GM11168 (cell line): ENCODE measurements around the gene NFAM1.

Experiments used
- in situ Hi-C: fragments of 300-500 bp; cut with MboI; formaldehyde crosslinking; loops from one replicate; pipeline ENCODE4 v1.12.0; 2022; ENCODE audit warnings: low sequenced_read_pairs; ENCODE audit not compliant: unreplicated experiment

NFAM1 gene

DNA sequence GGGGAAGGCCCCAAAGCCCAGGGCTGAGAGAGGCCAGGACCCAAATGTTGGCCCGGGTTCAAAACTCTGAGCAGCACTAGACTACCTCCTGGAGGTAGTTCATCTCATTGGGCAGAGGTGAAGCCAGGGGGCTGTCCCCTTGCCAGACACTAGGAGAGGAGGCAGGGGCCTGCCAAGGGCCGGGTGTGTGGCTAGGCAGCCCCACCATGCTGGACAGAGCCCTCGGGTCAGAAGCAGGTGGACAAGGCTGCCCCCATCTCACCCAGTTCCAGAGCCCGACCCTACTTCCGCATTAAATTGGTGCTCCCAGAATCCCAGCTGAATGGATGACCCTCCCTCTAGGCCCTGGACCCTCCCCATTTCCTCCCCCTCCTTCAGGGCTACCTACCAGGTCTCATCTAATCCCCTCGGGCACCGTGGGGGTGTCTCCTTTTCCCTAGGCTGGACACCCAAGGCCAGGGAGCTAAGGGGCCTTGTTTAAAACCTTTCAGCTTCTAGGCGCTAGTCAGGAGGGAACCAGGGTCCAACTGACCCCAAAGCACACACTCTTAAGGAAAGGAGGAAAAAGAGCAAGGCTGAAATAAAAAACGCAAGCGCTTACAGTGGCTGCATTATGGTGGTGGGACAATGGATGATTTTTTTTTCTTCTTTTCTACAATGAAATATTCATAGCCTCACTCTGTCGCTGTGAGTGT lies 89.6 kb downstream of the NFAM1 start:
- in situ Hi-C loops = no loop called here

DNA sequence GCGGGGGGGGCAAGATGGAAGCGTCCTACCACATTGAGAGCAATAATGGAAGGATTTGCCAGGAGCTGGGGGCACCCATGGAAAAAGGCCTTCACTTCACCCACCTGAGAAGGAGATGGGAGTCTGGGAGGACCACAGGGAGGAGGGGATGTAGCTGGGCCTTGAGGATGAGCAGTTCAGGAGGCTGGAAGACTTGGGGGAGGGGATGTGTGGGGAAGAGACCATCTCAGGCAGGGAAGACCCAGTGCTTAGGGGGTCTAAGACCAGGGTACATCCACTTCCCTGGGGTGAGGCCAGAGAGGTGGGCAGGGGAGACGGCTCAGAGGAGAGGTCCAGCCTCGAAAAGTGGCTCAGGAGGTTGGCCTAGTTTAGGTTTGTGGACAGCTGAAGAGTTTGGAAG lies 90.4 kb downstream of the NFAM1 start:
- in situ Hi-C loops = no loop called here

DNA sequence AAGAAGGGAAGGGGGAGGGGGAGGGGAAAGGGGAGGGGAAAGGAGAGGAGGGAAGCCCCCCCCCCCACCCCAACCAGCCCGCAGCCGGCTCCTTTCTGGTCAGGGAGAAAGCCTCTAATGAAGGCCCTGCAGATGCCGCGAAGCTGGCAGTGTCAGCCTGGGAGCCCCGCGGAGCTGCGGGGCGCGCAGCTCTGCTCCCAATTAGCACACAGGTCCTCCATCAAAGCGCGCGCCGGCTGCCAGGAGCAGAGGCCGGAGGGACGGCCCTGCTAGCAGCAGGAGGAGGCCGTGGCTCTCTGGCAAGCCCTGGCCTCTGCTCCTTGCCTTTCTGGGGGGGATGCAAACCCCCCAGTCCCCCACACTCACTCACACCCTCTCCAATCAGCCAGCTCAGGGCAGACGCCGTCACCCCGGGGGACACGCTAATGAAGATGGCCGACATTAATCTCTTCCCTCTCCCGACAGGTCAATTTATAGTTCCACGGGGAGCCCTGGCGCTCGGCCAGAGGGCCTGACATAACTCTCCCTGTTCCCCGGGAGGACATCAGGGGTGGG lies 91.3 kb downstream of the NFAM1 start:
- in situ Hi-C loops = no loop called here

DNA sequence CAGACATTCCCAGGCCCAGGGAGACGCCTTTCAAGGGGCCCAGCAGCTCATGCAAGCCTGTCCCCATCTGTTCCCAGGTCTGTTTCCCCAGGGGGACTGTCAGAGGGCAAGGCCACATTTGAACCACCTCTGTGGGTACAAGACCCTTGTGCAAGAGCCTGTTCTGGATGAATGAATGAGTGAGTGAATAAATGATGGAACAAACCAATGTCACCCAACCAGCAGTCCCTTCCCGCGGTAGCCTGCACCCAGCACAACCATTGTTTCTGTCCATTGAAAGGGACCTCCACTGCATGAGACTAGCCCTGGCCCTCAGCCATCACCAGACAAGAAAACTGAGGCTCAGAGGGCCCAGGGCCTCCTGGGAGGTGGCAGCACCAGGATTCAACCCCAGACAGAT lies 92.1 kb downstream of the NFAM1 start:
- in situ Hi-C loops = no loop called here

DNA sequence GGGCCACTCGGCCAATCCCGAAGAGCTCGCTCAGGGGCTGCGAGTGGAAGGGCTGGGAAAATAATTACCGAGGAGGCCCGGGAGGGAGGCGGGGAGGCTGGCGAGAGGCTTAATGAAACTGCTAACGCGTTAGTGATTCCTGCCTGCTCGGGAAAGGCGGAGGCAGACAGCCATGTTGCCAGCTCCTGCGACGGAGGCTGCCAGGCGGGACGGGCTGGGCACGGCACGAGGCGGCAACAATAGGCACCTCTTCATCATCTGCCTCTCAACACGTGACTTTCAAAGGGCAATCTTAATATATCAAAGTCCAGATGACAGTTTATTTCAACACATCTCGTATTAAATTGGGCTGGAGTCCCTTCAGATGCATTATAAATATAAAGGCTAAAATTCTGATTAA lies 93.7 kb downstream of the NFAM1 start:
- in situ Hi-C loops = no loop called here

DNA sequence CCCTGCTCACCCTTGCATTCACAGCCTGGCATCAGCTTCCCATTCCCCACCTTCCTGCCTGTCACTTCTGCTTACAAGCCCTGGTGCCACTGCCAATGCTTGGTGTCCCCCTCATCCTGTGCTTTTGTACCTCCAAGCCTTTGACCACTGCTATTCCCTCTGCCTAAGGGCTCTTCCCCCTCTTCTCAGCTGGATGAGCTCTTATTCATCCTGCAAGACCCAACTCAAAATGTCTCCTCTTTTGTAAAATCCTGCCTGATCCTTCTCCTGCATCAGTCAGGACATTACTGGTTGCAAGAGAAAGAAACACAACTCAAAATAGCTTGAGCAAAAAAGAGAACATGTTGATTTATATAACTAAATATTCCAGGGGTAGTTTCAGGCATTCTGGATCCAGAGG lies 94.8 kb downstream of the NFAM1 start:
- in situ Hi-C loops = no loop called here

DNA sequence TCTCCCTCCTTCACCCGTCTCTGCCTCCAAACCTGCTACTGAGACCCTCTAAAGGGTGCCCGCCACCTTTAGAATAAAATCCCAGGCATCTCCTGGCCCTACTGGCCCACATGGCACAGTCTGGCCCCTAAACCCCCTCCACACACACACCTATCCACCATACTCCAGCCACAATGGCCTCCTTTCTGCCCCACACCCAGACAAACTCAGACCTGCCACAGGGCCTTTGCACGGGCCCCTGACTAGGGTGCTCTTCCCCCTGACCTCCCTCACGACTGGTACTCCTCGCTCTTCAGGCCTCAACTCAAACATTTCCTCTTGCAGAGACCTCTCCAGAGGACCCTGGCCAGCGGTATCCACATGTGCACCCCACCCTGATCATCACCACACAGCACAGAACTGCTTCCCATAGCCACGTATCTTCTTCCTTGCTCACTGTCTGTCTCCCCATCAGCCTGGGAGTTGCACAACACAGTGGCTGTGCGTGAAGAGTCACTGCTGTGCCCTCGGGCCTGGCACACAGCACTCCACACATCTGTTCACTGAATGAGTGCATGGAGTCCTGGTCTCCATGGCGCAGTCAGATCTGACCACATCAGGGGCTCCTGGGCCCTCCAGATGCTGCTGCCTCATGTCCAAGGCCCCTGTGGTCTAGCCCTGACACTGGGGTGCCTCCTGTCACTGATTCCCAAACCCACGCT lies 95.5 kb downstream of the NFAM1 start:
- in situ Hi-C loops = no loop called here

DNA sequence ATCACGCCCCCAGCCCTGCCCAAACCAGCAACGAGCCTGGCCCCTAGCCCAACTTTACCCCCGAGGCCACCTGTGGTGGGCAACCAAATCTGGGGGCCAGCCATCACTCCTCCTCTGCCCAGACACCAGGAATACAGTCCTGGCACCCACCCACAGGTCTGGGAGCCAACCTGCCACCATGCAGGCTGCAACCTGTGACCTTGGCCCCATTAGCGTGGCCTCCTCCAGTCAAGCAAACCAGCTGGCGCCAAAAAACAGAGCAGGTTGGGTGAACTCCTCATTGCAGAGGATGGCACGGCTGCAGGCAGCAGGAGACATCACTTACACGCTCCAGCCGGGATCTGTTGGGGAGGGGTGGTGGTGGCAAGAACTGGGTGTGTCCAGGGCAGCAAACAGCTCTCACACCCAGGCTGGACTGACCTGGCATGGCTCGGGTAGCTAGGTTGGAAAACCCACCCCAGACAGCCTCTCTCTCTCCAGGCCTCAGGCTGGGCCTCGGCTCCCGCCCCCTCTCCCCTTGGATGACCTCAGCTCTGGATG lies 96.3 kb downstream of the NFAM1 start:
- in situ Hi-C loops = no loop called here

DNA sequence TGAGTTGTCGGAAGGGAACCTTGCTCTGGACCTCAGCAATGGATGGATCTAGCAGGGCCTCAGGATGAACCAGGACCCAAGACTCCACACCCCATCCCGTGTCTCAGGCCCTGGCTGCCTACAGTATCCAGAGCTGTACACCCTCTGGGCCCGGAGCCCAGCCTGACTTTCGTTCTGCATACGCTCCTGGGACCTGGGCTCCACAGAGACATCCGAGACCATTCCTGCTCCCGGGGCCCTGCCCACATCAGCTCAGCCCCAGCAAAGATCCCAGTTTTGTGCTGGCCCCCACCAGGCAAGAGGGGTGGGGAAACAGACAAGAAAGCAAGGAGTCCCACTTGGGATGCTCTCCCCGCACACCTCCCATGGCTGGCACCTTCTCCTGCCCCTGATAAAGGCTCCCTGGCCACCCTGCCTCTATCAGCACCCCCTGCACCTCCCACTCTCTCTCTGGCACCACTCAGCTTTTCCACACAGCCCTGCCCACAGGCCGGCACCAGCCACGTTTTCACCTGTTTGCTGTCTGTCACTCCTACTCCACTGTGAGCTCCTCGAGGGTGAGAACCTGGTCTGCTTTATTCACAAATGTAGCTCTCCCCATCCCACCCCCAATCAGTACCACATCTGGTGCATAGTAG lies 97.2 kb downstream of the NFAM1 start:
- in situ Hi-C loops = no loop called here

DNA sequence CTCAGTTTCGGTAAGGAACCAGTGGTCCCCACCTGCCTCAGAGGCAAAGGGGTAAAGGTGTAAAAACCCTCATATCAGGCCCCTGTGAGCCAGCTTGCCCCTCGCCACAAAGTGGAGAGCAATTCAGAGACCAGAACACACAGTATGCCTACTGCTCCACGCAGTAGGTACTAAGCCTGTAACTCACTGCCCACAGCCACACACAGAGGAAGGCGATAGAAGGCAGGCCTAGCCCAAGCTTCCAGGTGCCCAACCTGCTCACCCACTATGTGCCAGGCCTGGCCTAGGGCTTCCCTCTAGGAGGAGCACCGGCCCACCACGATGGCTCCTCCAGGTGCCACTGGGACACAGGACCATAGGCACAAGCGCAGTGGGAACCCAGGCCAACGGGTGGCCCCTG lies 98.7 kb downstream of the NFAM1 start:
- in situ Hi-C loops = no loop called here

DNA sequence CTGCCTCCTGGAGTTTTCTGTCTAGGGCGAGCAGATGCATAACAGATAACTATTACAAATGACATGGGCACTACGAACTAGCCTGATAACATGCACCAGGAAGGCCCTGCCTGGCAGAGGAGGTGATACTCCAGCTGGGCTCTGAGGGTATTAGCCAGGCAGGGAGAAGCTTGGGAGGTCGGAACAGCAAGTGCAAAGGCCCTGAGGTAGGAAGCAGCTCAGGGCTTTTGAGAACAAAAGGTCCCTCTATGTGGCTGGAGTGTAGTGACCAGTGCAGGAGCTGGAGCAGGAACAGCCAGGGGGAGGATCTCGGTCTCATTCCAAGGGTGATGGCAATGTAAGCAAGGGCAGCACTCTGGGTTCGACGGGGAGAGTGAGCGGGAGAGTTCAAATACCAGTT lies 100.1 kb downstream of the NFAM1 start:
- in situ Hi-C loops = no loop called here

DNA sequence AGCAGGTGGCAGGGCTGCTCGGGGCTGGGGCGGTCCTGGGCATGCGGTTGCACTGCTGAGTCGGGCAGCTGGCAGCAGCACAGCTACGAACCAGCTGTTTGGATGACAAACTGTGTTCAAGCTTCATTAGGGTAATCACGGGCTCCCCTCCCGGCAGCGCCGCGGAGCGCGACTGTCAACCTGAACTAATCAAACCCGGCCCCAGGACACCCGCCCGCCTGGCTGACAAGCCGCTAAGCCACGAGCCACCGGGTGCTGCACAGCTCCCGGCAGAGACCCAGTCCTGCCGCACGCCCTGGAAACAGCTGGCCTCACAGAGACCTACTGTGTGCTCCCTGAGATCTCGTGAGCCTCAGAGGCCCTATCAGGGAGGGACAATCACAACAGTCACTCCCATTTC lies 101.2 kb downstream of the NFAM1 start:
- in situ Hi-C loops = no loop called here
